Gastroesophageal sphincter (tissue), 4 donors: Measurements from ENCODE around the gene RNF208. TPM values are rescaled to one million over a fixed set of nuclear protein-coding genes. Genes with fewer than 3 reads are reported as not detected.
A peak's percentile ranks its signal among the peaks of the same experiment; 100 is the strongest.

ENCODE experiments used
- ATAC-seq: fragments of 150-250 bp; one replicate; pipeline ENCODE4 v1.9.1; 2016; ENCODE audit warnings: mild to moderate bottlenecking, moderate library complexity
- H3K27ac ChIP-seq, 4 donors: fragments of 200-600 bp; sonication (generic) in 3 of 4; 1 replicate in 3 of 4; 2 replicates in 1 of 4; pipeline ENCODE4 v1.5.1; 2016 to 2019
- H3K27me3 ChIP-seq: fragments of 200-600 bp; sonication (generic); one replicate; pipeline ENCODE4 v1.5.1; 2019
- H3K36me3 ChIP-seq, 2 donors: fragments of 200-600 bp; sonication (generic); one replicate each; pipeline ENCODE4 v1.5.1; 2019; ENCODE audit warnings: control low read depth in 1 of 2
- H3K4me1 ChIP-seq, 3 donors: fragments of 200-600 bp; sonication (generic); 1 replicate in 2 of 3; 2 replicates in 1 of 3; pipeline ENCODE4 v1.5.1; 2016 to 2019; ENCODE audit warnings: control low read depth in 2 of 3
- H3K4me3 ChIP-seq, 2 donors: fragments of 200-600 bp; sonication (generic); one replicate each; pipeline ENCODE4 v1.5.1; 2019; ENCODE audit warnings: mild to moderate bottlenecking in 1 of 2, moderate library complexity in 1 of 2
- H3K9me3 ChIP-seq, 3 donors: fragments of 200-600 bp; sonication (generic); one replicate each; pipeline ENCODE4 v1.5.1; 2017 to 2019; ENCODE audit warnings: control low read depth in 2 of 3
- EP300 ChIP-seq: sonication (generic); formaldehyde crosslinking; IDR thresholded peaks from one replicate; pipeline ENCODE4 v1.6.1; 2017; ENCODE audit warnings: antibody characterized with exemption, mild to moderate bottlenecking
- POLR2A ChIP-seq, 2 donors: fragments of 450-650 bp; IDR thresholded peaks; one replicate each; pipeline ENCODE4 v1.6.1; 2017; ENCODE audit warnings: antibody characterized with exemption in 2 of 2, mild to moderate bottlenecking in 2 of 2, moderate library complexity in 1 of 2
- POLR2AphosphoS5 ChIP-seq: sonication (generic); formaldehyde crosslinking; IDR thresholded peaks from one replicate; pipeline ENCODE4 v1.6.1; 2017; ENCODE audit warnings: antibody characterized with exemption
- WGBS, 2 donors: methylation state at CpG; one replicate each; pipeline ENCODE4 v1.1.5; 2018; ENCODE audit warnings: low coverage in 1 of 2; 5-methylcytosine and 5-hydroxymethylcytosine counted together
- total RNA-seq, 4 donors: library from RNA; depleted of rRNA; stranded (reverse); fragments of >200 nt; gene quantifications; one replicate each; pipeline ENCODE4 v1.1.0, GENCODE V29; 2016
- TF ChIP-seq, protein P1 (sequence below), 4 experiments: fragments of 200-600 bp in 2 of 4; fragments of 450-650 bp in 2 of 4; sonication (generic) in 1 of 4; IDR thresholded peaks; one replicate each; pipeline ENCODE4 v1.5.1; 2017 to 2019; ENCODE audit warnings: antibody characterized with exemption in 4 of 4, mild to moderate bottlenecking in 2 of 4, moderate library complexity in 2 of 4

The RNF208 gene
- total RNA-seq, 4 donors from 2014 or later = 1.6 to 5.3 (median 3.1) TPM; not detected in 1

DNA sequence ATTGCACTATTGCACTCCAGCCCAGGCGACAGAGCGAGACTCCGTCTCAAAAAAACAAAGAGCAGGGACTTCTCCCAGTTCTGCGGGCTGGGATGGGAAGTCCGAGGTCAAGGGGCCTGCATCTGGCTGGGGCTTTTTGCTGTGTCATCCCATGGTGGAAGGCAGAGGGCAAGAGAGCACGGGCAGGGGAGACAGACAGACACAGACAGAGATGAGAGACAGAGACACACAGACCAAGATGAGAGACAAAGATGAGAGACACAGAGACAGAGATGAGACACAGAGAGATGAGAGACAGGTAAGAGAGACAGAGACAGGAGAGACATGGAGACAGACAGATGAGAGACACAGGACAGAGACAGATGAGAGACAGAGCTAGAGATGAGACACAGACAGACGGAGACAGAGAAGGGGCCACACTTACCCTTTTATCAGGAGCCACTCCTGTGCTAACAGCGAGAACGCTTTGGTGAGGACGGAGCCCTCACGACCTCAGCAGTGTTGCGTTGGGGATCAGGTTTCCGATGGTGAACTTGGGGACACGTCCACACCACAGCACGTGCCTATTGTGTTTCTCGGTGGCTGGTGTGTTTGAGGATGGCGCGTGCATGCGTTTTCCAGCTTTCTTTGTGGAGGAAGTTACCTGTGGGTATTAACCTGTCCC lies 46.6 kb upstream of the RNF208 start:
- peaks cover 7% of the 10 kb centered on the region for H3K27me3 ChIP-seq
- ATAC-seq = no peak
- WGBS, 2 donors = 66 to 69% methylated on average over 14 to 15 of the region's 19 CpGs
- peaks cover 0 to 25% (median 12%) of the 10 kb centered on the region in 3 donors for H3K4me1 ChIP-seq
- H3K36me3 ChIP-seq = peaks cover 0 to 90% of the 10 kb centered on the region in 2 donors
- no peaks in the 10 kb centered on the region for H3K9me3 ChIP-seq
- peak overlapping the region in 3 of 4 donors; percentile 49 to 65 (median 58) for H3K27ac ChIP-seq
- TF ChIP-seq, protein P1, sequence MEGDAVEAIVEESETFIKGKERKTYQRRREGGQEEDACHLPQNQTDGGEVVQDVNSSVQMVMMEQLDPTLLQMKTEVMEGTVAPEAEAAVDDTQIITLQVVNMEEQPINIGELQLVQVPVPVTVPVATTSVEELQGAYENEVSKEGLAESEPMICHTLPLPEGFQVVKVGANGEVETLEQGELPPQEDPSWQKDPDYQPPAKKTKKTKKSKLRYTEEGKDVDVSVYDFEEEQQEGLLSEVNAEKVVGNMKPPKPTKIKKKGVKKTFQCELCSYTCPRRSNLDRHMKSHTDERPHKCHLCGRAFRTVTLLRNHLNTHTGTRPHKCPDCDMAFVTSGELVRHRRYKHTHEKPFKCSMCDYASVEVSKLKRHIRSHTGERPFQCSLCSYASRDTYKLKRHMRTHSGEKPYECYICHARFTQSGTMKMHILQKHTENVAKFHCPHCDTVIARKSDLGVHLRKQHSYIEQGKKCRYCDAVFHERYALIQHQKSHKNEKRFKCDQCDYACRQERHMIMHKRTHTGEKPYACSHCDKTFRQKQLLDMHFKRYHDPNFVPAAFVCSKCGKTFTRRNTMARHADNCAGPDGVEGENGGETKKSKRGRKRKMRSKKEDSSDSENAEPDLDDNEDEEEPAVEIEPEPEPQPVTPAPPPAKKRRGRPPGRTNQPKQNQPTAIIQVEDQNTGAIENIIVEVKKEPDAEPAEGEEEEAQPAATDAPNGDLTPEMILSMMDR (IDR thresholded peaks at IDR 0.05) = no peak
- TF ChIP-seq POLR2A (IDR thresholded peaks at IDR 0.05) = no peak
- no peak overlapping the region for H3K4me3 ChIP-seq

DNA sequence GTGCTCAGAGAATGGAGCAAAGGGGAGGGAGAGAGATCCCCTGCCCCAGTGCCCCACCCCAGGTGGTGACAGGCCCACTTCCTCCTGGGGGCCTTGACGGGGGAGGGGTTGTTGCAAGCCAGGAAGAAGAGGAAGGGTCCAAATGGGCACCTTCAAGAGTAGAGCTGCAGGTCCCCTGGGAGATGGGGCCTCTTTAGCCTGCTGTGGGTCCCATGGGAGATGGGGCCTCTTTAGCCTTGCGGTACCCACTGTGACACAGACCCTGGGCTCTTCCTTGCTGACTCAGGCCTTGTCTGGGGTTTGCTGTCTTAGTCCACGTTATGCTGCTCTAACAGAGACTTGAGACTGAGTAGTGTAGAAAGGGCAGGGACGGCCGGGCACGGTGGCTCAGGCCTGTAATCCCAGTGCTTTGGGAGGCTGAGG lies 45.9 kb upstream of the RNF208 start:
- ATAC-seq = no peak
- WGBS, 2 donors = 61 to 89% methylated on average over 3 to 5 of the region's 6 CpGs
- Histone ChIP-seq H3K9me3 (no peaks in the 10 kb centered on the region), H3K36me3 (peaks cover 0 to 91% of the 10 kb centered on the region in 2 donors), H3K27me3 (no peaks in the 10 kb centered on the region), H3K4me1 (peaks cover 0 to 25% (median 12%) of the 10 kb centered on the region in 3 donors), H3K4me3 (no peak overlapping the region), H3K27ac (peak overlapping the region in 2 of 4 donors; percentile 37 to 49)
- TF ChIP-seq POLR2AphosphoS5 (no peak), POLR2A (IDR thresholded peaks at IDR 0.05) (no peak), EP300 (no peak)
- TF ChIP-seq, protein P1 (IDR thresholded peaks at IDR 0.05) = no peak

DNA sequence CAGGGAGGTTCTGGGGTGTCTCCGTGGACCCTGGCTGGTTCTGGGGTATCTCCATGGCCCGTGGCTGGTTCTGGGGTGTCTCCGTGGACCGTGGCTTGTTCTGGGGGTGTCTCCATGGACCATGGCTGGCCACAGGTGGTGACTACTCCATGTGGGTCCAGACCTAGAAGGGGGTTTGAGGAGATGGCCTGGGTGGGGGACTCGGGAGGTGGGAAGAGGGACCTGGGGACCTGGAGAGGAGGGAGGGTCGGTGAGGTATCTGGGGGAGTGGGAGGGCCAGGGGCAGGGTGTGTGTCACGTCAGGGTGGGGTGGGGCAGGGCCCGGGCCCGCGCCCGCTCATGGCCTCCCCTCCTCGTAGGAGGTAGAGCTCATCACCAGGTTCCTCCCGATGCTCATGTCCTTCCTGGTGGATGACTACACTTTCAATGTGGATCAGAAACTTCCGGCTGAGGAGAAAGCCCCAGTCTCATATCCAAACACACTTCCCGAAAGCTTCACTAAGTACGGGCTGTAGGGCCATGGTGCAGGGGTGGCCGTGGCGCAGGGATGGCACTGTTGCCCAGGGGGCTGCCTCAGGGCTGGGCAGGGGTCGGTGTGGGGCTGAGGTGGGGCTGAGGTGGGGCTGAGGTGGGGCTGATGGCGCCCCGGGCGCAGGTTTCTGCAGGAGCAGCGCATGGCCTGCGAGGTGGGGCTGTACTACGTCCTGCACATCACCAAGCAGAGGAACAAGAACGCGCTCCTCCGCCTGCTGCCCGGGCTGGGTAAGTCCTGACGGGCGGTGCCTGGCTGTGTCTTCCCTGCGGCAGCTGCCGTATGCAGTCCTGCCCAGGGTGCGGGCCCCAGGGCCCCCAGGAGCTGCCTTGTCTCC lies 44.8 kb upstream of the RNF208 start:
- no peak overlapping the region for H3K27ac ChIP-seq
- no peaks in the 10 kb centered on the region for H3K9me3 ChIP-seq
- H3K36me3 ChIP-seq = peaks cover 0 to 82% of the 10 kb centered on the region in 2 donors
- H3K27me3 ChIP-seq = no peaks in the 10 kb centered on the region
- WGBS, 2 donors = 88% methylated on average over 6 of the region's 34 CpGs; no CpG with 5 or more reads in 1 of the 2 donors
- H3K4me3 ChIP-seq = no peak overlapping the region
- no peak for ATAC-seq
- peaks cover 0 to 33% (median 12%) of the 10 kb centered on the region in 3 donors for H3K4me1 ChIP-seq
- TF ChIP-seq, protein P1 (IDR thresholded peaks at IDR 0.05) = no peak
- TF ChIP-seq EP300 (no peak), POLR2AphosphoS5 (no peak), POLR2A (IDR thresholded peaks at IDR 0.05) (no peak)

DNA sequence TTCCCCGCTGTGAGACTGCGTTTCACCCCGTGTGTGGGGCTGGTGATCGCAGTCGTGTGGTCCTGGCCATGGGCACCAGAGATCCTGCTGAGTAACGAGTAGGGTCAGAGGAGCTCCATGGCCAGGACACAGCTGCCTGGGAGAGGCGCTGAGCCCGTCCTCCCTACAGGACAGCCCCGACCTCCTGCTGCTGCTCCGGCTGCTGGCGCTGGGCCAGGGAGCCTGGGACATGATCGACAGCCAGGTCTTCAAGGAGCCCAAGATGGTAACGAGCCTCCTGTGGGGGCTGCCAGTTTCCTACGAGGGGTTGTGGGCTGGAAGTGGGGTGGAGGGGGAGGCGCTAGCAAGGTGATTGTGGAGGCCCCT lies 44.1 kb upstream of the RNF208 start:
- 40% methylated on average over 1 of the region's 15 CpGs; no CpG with 5 or more reads in 1 of the 2 donors for WGBS, 2 donors
- no peak overlapping the region for H3K27ac ChIP-seq
- no peaks in the 10 kb centered on the region for H3K9me3 ChIP-seq
- no peak for ATAC-seq
- no peak for TF ChIP-seq POLR2AphosphoS5
- TF ChIP-seq, protein P1 (IDR thresholded peaks at IDR 0.05) = no peak
- no peak for TF ChIP-seq POLR2A (IDR thresholded peaks at IDR 0.05)
- no peak for TF ChIP-seq EP300
- peaks cover 0 to 76% of the 10 kb centered on the region in 2 donors for H3K36me3 ChIP-seq
- H3K4me1 ChIP-seq = peaks cover 0 to 35% (median 12%) of the 10 kb centered on the region in 3 donors
- H3K27me3 ChIP-seq = no peaks in the 10 kb centered on the region
- no peak overlapping the region for H3K4me3 ChIP-seq
